Glomerular visceral epithelial cell (primary cell): Measurements from ENCODE around the gene NAB2.

ENCODE experiments used
- DNase-seq: peaks from one replicate; pipeline ENCODE4 v3.0.0-alpha.2; 2016; ENCODE audit errors: extremely low spot score

NAB2 gene

DNA sequence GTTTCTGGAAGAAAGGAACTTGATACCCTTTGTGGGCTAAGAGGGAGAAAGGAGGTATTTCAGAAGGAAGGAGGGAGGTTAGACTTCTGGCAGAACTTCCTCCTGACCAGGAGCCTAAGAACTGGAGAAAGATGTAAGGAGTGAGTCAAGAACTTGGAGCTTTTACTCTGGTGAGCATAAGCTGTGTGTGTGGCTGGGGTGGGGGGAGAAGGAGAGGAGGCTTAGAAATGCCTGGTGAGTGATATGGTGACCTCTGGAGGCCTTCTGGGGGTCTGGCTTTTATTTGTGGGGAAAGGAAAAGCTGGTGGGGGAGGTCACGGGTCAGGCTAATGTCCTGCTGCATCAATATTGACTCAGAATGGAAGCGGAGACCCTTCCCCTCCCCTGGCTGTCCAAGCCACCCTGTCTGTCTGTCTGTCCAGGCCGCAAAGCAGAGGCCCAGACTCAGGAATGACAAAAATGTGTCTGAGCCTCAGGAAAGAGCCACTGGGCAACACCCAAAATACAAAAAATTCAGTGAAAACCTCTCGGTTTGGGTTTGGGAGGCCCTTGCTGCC, 44.2 kb downstream of the NAB2 start:
- DNase-seq = no peak

DNA sequence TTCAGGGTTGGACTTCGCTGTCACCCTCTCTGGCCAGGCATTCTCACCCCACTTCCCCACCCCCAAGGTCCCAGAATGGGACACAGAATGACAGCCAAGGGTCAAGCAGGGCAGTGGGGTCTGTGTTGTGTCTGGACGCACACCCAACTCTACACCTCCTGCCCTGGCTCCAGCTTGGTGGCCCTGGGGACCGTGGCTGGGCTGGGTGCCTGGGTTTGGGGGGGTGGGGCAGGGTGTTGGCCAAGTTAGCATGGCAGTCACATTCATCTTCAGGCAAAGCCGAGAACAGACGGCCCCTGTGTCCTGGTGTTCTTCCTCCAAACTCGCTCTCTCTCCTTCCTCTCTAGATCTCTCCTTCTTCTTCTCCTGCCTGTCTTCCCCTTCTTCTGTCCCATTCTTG, 45.0 kb downstream of the NAB2 start:
- DNase-seq = no peak

DNA sequence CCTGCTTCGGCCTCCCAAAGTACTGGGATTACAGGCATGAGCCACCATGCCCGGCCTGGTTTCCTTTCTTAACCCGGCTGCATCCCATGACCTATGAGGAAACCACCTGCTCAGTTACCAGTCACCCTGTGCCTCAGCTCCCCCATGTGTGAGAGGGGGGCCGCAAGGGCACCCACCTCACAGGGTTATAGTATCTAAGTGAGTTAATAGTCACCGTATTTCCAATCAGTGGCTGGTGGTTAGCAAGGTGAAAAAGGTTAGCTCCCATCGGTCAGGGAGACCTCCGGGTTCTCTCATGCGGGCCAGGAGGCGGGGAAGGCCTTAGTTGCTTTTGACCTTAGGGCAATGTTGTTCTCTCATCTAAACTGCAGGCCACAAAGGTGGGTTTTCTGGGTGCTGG, 46.0 kb downstream of the NAB2 start:
- no peak for DNase-seq

DNA sequence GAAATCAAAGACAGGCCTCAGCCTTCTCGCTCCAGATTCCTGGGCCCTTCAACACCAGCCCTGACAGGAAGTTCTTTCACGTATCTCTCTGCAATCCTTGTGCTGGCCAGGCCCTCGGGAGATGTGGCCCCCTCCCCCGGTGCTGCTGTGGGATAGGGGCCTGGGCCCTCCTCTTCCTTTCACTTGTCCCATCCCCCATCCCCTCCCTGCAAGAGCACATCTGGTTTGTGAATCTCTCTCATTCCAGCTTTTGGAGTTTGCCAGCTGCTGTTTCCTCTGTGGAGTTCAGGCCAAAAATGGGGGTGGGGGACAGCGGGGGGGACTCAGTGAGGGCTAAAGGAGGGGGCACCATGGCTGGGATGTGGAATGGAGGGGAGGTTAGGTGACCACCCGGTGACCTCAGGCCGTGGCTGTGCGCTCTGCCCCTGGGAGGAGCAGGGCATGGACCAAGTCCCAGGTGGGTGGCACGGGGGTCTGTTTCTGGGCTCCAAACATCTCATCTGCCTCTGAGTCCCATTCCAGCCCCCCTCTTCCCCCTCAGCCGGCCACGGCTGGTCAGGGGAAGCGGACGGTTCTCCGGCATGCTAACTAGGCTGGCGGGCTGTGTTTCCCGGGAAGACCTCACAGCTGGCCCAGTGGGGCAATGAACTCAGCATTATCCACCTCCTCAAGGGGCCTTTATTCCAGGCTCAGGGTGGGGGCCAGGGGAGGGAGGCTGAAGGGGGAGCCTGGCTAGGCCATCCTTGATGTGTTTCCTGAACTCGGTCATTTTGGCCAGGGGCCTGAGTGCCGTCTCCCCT, 46.8 kb downstream of the NAB2 start:
- DNase-seq = no peak

DNA sequence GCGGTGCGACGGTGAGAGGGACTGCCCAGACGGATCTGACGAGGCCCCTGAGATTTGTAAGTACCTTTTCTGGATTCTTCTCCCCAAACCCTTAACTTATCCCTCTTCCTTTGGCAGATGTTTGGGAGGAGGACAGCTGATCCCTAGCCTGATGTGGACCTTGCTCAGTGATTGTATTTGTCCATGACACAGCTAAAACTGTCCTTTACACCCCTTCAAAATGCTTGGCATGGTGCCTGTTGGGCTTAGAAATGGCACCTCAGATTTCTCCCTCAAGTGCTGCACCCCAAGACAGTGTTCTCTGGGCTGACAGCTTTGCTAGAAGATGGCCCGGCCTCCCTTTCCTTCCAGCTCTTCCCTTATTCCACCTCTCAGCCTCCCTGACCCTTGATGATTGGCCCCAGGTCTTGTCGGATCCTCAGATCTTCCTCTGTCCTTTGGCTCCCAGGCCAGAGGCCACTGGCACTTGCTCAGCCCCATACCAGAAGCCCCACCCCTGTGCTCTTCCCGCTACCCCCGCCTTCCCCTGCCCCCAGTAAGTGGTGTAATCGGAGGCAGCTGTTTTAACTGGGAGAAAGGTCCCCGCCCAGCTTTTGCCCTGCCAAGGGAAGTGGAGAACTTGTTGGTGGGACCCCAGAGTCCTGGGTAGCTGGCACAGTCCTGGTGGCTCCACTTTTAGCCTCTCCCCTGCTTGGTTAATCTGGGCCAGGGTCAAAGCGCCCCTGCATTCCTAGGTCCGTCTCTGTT, 49.8 kb downstream of the NAB2 start:
- DNase-seq = no peak

DNA sequence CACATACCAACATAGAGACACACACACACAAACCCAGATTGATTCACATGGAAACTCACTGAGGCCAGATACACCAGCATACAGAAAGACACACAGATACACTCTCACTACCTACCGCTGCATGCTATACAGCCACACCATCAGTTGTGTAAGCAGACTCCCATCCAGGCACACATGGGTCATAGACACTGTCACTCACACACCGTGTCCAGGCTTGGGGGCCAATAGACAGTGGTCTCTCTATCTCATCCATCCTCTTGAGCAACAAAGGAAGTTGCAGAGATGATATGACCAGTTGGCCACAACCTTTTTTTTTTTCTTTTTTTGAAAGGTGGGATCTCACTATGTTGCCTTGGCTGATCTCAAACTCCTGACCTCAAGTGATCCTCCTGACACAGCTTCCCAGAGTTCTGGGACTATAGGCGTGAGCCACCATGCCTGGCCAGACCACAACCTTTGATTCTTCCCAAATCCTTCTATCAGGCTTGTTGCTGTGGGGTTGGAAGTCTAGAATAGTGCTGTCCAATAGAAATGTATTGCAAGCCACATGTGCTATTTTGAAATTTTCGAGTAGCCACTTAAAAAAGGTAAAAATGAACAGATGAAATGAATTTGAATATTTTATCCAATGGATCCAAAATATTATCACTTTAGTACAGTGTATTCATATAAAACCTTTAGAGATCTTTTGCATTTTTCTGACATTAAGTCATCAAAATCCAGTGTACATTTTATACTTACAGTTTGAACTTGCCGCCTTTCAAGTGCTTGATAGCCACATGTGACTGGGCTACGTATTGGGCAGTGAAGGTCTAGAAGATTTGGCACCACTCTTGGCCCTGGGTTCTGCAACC, 51.1 kb downstream of the NAB2 start:
- DNase-seq = no peak

DNA sequence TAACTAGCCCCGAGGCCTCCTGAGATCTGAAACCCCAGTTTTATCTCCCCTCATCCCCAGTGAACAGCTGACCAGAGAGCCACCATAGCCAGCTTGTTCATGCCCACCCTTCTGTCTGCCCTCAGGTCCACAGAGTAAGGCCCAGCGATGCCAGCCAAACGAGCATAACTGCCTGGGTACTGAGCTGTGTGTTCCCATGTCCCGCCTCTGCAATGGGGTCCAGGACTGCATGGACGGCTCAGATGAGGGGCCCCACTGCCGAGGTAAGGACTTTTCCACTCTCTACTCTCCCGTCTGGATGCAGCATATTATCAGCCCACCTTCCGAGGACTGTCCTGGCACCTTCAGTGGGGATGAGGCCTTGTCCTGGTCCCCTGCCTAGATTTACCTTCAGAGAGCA, 52.3 kb downstream of the NAB2 start:
- DNase-seq = no peak

DNA sequence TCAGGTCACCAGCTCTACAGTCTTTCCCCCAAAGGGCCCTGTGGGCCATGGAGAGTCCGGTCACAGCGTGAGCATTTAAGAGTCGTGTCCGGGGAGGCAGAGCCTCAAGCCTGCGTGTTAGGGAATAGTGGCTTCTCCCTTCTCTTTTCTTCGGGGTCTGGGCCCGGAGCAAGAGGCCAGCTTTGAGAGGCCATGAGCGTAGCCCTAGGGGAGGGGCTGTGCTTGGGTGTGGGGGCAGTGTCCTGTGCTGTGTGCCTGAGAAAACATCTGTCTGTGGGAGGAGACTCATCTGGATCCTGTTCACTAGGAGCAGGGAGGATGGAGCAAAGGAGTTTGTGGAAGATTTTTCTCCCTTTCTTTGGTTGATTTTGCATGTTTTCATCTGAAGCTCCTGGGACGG, 53.2 kb downstream of the NAB2 start:
- DNase-seq = no peak

DNA sequence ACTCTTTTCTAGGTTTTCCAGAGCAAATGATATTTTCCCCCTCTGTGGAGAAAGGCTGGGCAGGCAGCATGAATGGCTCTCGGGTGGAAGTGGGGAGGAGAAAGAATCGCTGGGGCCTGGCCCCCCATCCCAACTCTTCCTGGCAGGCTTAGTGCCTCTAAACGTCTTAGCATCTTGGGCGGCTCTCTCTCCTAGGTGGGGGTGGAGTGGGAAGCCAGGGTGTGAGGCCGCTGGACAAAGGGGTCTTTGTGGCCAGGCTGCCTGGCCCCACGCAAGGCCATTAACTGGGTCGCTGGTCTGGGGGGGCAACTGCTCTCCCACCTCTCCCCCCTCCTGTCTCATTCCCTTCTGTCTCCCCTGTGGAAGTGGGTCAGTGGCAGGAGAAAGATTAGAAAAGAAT, 53.8 kb downstream of the NAB2 start:
- no peak for DNase-seq

DNA sequence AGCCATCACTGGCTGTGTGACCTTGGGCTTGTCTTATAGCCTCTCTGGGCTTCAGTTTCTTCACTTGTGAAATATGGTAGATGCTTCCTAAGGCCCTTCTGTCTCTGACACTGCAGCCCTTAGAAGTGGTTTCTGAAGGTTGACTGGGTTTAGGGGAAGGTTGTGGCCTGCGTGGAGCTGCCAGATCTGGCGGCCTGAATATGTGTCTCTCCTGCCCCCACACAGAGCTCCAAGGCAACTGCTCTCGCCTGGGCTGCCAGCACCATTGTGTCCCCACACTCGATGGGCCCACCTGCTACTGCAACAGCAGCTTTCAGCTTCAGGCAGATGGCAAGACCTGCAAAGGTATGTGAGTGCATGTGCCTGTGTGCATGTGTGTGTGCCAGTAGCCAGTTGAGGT, 54.5 kb downstream of the NAB2 start:
- no peak for DNase-seq
